ENCODE measurements around the gene CNGA3. TPM values are rescaled to one million over a fixed set of nuclear protein-coding genes. Genes with fewer than 3 reads are reported as not detected.

Gene CNGA3
- polyA plus RNA-seq, 1 donor from 2014 or later: not detected

DNA sequence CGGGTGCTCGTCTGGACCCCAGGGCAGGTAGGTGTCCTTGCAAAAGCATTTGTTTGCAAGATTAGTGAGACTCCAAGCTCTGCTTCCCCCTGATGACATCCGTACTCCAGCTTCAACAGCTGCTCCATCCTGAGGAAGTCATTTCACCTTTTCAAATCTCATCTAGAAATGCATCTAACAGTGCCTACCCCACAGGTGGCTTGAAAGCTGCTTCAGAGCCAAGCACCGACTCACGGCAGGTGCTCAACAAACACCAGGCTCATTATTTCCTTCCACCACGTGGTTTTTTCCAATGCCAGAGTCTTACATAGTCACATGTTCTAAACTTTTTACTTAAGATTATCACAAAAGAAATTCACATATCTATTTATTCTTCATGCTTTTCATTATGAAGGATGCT lies 31.9 kb downstream of the CNGA3 start:
- Mint-ChIP-seq H3K9me3 (no peaks in the 10 kb centered on the region), H3K27me3 (peaks cover 15% of the 10 kb centered on the region), H3K4me1 (no peaks in the 10 kb centered on the region), H3K36me3 (no peaks in the 10 kb centered on the region), H3K27ac (no peak overlapping the region), H3K4me3 (no peak overlapping the region)

DNA sequence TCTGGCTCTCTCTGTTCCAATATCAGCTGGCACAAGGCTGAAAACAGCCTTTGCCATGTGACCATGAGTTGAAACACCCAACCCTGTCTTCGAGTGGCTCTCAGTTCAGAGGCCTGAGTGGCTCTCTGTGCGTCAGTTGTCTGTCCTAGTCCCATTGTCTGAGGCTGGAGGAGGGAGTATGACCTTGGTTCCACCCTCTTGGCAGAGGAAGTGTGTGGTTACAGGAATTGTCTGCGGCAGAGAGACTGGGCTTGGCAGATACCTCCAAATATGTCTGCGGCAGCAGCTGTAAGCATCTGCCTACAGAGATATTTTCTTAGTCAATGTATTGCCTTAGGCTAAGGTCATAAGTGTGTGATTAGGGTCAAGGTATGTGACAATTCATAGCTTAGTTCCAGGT lies 32.6 kb downstream of the CNGA3 start:
- Mint-ChIP-seq H3K9me3 (no peaks in the 10 kb centered on the region), H3K4me3 (no peak overlapping the region), H3K27ac (no peak overlapping the region), H3K36me3 (no peaks in the 10 kb centered on the region), H3K27me3 (peaks cover 10% of the 10 kb centered on the region), H3K4me1 (no peaks in the 10 kb centered on the region)

GRCh38 chr2:98379311-98380202 lies 33.3 kb downstream of the CNGA3 start:
- H3K27ac Mint-ChIP-seq: no peak overlapping the region
- H3K4me1 Mint-ChIP-seq: no peaks in the 10 kb centered on the region
- no peaks in the 10 kb centered on the region for H3K9me3 Mint-ChIP-seq
- H3K36me3 Mint-ChIP-seq: no peaks in the 10 kb centered on the region
- H3K27me3 Mint-ChIP-seq: peaks cover 10% of the 10 kb centered on the region
- no peak overlapping the region for H3K4me3 Mint-ChIP-seq

- Mint-ChIP-seq H3K4me3 (no peak overlapping the region), H3K27me3 (peaks cover 12% of the 10 kb centered on the region), H3K9me3 (no peaks in the 10 kb centered on the region), H3K4me1 (peaks cover 0 to 3% (median 0%) of the 10 kb centered on the region in 3 donors), H3K36me3 (no peaks in the 10 kb centered on the region), H3K27ac (no peak overlapping the region)
Measured at GRCh38 chr2:98380203-98380535, 33.9 kb downstream of the CNGA3 start.

- Mint-ChIP-seq H3K9me3 (no peaks in the 10 kb centered on the region), H3K27me3 (peaks cover 9% of the 10 kb centered on the region), H3K27ac (no peak overlapping the region), H3K4me3 (no peak overlapping the region), H3K36me3 (no peaks in the 10 kb centered on the region), H3K4me1 (peaks cover 0 to 3% (median 0%) of the 10 kb centered on the region in 3 donors)
Measured at GRCh38 chr2:98381494-98381893, 35.2 kb downstream of the CNGA3 start.

DNA sequence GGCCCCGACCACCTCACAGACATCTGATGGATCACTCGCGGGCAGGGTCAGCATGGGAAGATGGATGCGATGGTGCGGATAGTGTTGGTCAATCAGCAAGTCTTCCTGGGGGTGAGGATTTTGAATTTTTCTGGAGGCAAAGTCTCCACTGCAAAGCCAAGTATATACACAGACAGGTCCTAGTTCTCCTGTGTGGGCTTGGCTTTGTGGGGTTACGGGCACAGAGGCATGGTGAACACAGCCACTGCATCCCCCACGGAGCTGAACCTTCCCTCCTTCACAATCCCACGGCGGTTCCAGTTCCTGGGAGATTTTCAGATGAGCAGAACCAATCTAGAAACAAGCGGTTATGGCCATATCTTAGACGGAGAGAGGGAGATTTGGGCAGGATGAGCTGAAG lies 35.8 kb downstream of the CNGA3 start:
- no peaks in the 10 kb centered on the region for H3K36me3 Mint-ChIP-seq
- peaks cover 0 to 3% (median 0%) of the 10 kb centered on the region in 3 donors for H3K4me1 Mint-ChIP-seq
- no peak overlapping the region for H3K27ac Mint-ChIP-seq
- no peak overlapping the region for H3K4me3 Mint-ChIP-seq
- H3K27me3 Mint-ChIP-seq: peaks cover 4% of the 10 kb centered on the region
- no peaks in the 10 kb centered on the region for H3K9me3 Mint-ChIP-seq

- Mint-ChIP-seq H3K4me1 (peaks cover 0 to 3% (median 0%) of the 10 kb centered on the region in 3 donors), H3K27ac (no peak overlapping the region), H3K4me3 (no peak overlapping the region), H3K27me3 (peaks cover 4% of the 10 kb centered on the region), H3K36me3 (no peaks in the 10 kb centered on the region), H3K9me3 (no peaks in the 10 kb centered on the region)
Measured at GRCh38 chr2:98382739-98383138, 36.5 kb downstream of the CNGA3 start.

GRCh38 chr2:98383166-98383565 lies 36.9 kb downstream of the CNGA3 start:
- H3K36me3 Mint-ChIP-seq: no peaks in the 10 kb centered on the region
- peaks cover 0 to 3% (median 0%) of the 10 kb centered on the region in 3 donors for H3K4me1 Mint-ChIP-seq
- H3K9me3 Mint-ChIP-seq: no peaks in the 10 kb centered on the region
- no peak overlapping the region for H3K4me3 Mint-ChIP-seq
- peaks cover 5% of the 10 kb centered on the region for H3K27me3 Mint-ChIP-seq
- no peak overlapping the region for H3K27ac Mint-ChIP-seq

DNA sequence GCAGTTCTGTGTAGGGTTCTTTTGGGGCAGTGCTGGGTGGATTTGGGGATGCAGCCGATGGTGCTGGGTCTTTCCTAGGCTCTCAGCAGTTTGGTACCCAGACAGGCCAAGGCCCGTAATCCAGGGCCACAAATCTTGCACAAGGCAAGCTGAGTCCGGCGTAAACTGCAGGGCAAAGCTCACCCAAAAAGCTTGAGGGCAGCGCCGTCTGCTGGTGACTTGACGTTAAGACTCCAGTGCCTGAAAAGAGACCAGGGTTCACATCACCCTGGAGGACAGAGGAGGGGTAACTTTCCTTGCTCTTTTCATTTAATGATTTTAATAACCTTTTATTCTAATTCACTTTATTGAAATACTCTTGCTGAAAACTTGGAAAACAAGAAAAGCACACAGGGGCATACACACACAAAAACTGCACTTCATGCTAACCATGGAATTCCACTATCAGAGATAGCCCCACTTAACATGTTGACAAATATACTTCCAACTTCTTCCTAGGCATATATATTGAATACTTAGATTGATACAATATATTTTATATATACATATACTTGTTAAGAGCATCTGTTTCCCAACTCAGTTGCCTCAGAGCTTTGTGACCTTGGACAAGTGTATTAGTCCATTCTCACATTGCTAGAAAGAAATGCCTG lies 38.9 kb downstream of the CNGA3 start:
- H3K4me3 Mint-ChIP-seq: no peak overlapping the region
- H3K4me1 Mint-ChIP-seq: peaks cover 0 to 3% (median 0%) of the 10 kb centered on the region in 3 donors
- H3K9me3 Mint-ChIP-seq: no peaks in the 10 kb centered on the region
- no peaks in the 10 kb centered on the region for H3K36me3 Mint-ChIP-seq
- peaks cover 5% of the 10 kb centered on the region for H3K27me3 Mint-ChIP-seq
- H3K27ac Mint-ChIP-seq: no peak overlapping the region

DNA sequence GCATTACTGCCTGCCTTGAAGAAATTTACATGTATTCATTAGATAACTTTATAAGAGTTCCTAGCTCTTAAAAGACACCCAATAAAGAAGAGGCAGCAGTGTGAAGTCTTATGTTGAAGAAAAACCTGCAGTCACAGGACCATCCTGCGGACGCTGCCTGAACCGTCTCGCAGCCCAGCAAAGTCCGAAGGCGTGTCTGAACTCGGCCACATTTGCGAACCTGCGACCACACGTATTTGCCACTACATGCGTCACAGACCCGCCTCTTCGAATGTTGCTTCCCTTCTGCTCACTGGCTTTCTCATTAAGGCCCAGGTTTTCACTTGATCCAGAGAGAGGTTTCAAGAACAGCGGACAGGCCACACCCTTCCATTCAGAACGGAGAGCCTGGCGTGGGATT lies 41.2 kb downstream of the CNGA3 start:
- H3K27ac Mint-ChIP-seq: no peak overlapping the region
- peaks cover 5% of the 10 kb centered on the region for H3K27me3 Mint-ChIP-seq
- H3K4me1 Mint-ChIP-seq: peaks cover 0 to 3% (median 0%) of the 10 kb centered on the region in 3 donors
- H3K9me3 Mint-ChIP-seq: no peaks in the 10 kb centered on the region
- H3K4me3 Mint-ChIP-seq: no peak overlapping the region
- no peaks in the 10 kb centered on the region for H3K36me3 Mint-ChIP-seq

DNA sequence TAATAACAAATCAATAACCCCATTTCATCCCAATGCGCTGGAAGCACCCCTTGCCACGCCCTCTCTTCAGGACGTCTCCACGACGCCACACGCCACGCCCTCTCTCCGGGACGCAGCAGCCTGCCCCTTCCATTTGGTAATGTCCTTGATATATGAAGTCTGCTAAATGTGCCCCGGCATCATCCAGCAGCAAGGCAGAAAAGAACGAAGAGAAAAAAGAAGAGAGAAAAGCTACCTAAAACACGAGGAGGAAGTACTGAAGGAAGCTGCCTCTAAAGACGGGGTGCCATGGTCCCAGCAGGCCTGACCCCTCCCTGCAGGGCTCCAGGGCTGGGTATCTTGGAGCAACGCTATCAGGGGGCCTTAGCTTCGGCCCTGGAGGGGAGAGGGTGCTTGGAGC lies 41.8 kb downstream of the CNGA3 start:
- H3K36me3 Mint-ChIP-seq: no peaks in the 10 kb centered on the region
- no peak overlapping the region for H3K4me3 Mint-ChIP-seq

GRCh38 chr2:98388601-98389250 lies 42.5 kb downstream of the CNGA3 start:
- no peak overlapping the region for H3K4me3 Mint-ChIP-seq
- no peak overlapping the region for H3K27ac Mint-ChIP-seq
- no peaks in the 10 kb centered on the region for H3K36me3 Mint-ChIP-seq
- peaks cover 5% of the 10 kb centered on the region for H3K27me3 Mint-ChIP-seq
- no peaks in the 10 kb centered on the region for H3K9me3 Mint-ChIP-seq
- H3K4me1 Mint-ChIP-seq: peaks cover 0 to 3% (median 0%) of the 10 kb centered on the region in 3 donors

More for the DNA sequence above, 41.8 kb downstream of the CNGA3 start:
- Mint-ChIP-seq H3K27ac (no peak overlapping the region), H3K9me3 (no peaks in the 10 kb centered on the region), H3K27me3 (peaks cover 5% of the 10 kb centered on the region), H3K4me1 (peaks cover 0 to 3% (median 0%) of the 10 kb centered on the region in 3 donors)

GRCh38 chr2:98389251-98389605 lies 43.0 kb downstream of the CNGA3 start:
- H3K9me3 Mint-ChIP-seq: no peaks in the 10 kb centered on the region
- H3K4me3 Mint-ChIP-seq: no peak overlapping the region
- no peaks in the 10 kb centered on the region for H3K36me3 Mint-ChIP-seq
- H3K27ac Mint-ChIP-seq: no peak overlapping the region
- H3K4me1 Mint-ChIP-seq: peaks cover 0 to 3% (median 0%) of the 10 kb centered on the region in 3 donors
- H3K27me3 Mint-ChIP-seq: peaks cover 5% of the 10 kb centered on the region

- Mint-ChIP-seq H3K4me1 (no peaks in the 10 kb centered on the region), H3K9me3 (no peaks in the 10 kb centered on the region), H3K36me3 (no peaks in the 10 kb centered on the region), H3K27me3 (peaks cover 12% of the 10 kb centered on the region), H3K27ac (no peak overlapping the region), H3K4me3 (no peak overlapping the region)
Measured at GRCh38 chr2:98390571-98391476, 44.6 kb downstream of the CNGA3 start.
